GM19025 (cell line): ENCODE measurements around the gene ZSCAN4.
A peak's percentile ranks its signal among the peaks of the same experiment; 100 is the strongest.

Source experiments
- ATAC-seq: cut with Tn5 transposase; IDR thresholded peaks from one replicate; pipeline ENCODE4 v1.9.1; 2021; ENCODE audit warnings: mild to moderate bottlenecking, low read depth, moderate library complexity; ENCODE audit not compliant: unreplicated experiment

ZSCAN4 gene, protein sequence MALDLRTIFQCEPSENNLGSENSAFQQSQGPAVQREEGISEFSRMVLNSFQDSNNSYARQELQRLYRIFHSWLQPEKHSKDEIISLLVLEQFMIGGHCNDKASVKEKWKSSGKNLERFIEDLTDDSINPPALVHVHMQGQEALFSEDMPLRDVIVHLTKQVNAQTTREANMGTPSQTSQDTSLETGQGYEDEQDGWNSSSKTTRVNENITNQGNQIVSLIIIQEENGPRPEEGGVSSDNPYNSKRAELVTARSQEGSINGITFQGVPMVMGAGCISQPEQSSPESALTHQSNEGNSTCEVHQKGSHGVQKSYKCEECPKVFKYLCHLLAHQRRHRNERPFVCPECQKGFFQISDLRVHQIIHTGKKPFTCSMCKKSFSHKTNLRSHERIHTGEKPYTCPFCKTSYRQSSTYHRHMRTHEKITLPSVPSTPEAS

DNA sequence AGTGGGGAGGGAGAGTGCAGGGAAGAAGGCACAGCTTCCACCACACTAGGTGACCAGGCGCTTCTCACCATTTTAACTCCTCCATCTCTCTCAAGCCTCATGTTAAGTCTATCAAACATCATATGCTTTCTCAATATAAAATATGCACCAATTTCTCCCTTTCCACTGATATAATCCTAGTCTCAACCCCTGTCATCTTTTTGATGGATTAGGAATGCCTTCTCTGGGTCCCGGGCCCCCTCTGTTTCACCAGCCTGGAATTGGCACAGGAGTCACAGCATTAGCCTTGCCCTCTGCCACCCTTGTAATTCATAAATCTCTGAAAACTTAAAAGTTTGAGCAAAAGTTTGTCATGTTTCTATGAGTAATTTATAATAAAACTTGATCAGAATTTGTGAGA, at the start of gene ZSCAN4:
Gene ZSCAN4, plus strand, starts transcription at position 301 of the 400 bp plus-strand sequence. CDS start 7,211 bp downstream, outside the sequence.
- ATAC-seq, result no peak

DNA sequence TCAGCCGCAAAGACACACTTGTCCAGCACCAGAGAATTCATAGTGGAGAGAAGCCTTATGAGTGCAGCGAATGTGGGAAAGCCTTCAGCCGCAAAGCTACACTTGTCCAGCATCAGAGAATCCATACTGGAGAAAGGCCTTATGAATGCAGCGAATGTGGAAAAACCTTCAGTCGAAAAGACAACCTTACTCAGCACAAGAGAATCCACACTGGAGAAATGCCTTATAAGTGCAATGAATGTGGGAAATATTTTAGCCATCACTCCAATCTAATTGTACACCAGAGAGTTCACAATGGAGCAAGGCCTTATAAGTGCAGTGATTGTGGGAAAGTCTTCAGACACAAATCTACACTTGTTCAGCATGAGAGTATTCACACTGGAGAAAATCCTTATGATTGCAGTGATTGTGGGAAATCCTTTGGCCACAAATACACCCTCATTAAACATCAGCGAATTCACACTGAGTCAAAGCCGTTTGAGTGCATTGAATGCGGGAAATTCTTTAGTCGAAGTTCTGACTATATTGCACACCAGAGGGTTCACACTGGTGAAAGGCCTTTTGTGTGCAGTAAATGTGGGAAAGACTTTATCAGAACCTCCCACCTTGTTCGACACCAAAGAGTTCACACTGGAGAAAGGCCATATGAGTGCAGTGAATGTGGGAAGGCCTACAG, 47.9 kb upstream of the ZSCAN4 start:
- no peak for ATAC-seq

GRCh38 chr19:57623091-57623490, 45.6 kb upstream of the ZSCAN4 start:
- no peak for ATAC-seq

DNA sequence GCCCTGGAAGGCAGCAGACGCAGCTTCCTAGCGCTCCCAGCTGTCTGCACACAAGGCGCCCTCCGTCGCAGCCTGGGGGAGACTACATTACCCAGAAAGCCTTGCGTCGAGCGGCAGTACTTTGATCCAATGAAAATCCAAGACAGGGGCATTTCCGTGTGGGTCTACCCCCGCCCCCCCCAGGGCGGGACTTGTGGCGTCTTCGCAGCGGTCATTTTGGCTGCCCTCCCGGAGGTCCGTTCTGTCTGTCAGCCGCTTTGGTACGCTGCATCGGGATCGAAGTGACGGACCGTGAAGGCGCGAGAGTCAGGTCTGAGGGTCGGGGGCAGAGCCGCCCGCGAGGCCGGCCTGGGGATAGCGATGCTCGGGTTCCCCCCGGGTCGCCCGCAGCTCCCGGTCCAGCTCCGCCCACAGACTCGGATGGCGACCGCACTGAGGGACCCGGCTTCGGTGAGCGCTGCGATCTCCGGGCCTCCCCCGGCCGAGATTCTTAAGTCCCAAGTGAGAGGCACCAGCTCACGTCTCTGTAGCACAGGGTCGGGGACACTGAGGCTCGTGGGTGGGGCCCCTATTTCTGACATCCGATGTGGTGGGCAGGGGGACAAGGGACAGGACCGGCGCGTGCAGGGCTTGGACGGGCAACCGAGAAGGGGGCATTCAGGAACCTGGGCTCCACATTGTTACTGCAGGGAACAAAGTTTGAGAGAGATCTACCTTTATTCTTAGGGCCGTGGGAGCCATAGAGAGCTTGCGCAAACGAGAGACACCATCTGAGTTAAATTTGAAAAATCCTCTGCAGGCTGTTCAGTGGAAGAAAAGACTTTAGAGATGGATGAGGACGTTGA, 35.5 kb upstream of the ZSCAN4 start, which contains the start of gene ZNF211:
Gene ZNF211, plus strand, starts transcription at position 182 of the 845 bp plus-strand sequence. Its CDS starts 179 bp downstream, at position 361.
- ATAC-seq, result peak; percentile 93

DNA sequence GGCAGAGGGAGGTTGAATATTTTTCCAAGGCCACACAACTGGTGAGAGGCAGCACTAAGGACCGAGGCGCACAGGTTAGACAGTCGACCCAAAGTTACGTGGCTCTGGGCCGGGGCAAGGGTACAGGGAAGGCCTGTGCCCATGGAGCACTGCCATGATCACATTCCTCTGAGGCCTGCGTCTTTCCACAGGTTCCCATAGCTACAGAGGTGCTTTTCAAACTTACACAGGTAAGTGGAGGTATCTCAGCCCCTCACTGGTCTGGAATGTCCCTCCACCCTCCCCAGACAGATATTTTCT, 35.0 kb upstream of the ZSCAN4 start:
- no peak for ATAC-seq

- ATAC-seq, result no peak
Measured at GRCh38 chr19:57637379-57637778, 31.4 kb upstream of the ZSCAN4 start.

DNA sequence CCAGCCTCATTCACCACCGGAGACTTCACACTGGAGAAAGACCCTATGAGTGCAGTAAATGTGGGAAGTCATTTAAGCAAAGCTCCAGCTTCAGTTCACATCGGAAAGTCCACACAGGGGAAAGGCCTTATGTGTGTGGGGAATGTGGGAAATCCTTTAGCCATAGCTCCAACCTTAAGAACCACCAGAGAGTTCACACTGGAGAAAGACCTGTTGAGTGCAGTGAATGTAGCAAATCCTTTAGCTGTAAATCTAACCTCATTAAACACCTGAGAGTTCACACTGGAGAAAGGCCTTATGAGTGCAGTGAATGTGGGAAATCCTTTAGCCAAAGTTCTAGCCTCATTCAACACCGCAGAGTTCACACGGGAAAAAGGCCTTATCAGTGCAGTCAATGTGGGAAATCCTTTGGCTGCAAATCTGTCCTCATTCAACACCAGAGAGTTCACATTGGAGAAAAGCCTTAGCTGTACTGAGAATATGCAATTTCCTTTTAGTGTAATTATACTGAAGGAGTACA, 27.0 kb upstream of the ZSCAN4 start:
- no peak for ATAC-seq

DNA sequence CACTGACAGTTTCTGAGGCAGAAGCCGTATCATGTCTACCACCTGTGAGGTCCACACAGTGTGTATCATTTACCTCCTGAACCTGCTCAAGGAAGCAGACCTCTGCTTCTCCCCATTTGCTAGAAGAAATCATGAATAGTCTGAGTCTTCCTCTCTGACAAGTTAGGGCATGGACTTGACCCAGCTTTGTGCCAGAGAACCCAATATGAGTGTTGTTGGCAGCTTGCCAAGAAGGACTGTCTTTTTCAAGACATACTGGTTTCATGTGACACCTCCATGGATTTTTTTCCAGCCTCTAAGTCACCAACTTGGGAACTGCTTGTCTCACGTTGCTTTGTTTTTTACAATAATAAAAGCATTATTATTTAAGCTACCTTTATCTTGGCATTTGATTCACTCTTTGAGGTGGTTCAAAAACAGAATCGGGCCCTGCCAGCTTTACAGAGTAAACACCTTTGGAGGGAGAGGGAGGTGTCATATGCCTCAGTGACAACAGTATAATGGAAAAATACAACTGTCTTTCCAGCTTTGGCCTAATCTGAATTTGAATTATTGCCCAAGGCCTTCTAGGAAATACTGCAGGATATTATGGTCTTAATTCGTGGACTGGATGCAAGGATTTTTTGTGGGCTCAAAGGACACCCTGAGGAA, 26.2 kb upstream of the ZSCAN4 start:
- no peak for ATAC-seq

DNA sequence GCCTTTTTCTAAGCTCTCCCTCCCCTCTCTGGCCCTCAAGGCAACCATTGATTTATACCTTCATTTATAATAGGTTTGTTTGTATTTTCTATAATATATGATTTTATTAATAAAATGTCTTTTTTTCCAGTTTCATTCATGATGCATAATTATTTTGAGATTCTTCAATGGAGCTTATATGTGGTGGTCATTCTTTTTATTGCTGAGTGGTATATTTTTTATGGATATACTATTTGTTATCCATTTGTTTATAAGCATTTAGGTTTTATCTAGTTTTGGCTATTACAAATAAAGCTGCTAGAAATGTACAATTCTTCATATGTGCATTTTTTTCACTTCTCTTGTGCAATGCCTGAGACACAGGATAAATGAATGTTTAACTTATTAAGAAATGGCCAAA, 25.0 kb upstream of the ZSCAN4 start:
- ATAC-seq, result no peak

DNA sequence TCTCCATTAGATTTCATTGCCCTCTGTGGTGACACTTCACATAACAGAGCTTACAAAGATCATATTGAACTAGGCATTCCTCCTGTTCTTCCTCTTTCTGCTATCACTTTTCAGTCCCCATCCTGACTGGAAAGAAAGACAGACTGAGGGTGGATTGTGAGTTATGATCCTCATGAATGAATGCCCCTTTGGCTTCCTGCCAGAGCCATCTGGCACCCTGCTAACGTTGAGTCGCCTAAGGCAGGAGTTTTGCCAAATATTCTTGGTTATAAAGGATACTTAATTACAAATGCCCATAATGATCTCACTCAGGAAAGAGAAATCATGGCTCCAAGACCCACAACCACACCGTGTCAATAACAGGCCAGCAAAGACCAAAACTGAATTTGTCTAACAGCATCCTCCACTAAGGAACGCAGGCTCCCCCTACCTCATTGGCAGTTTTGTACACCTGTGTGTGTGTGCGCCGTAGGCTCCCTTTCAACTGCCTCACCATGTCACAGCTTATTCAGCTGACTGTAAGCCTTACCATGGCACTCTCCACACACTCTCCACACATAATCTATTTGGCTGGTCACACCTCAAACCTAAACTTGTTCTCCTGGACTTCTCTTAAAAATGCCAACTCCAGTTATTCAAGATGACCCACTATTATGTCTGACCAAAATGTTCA, 20.3 kb upstream of the ZSCAN4 start:
- no peak for ATAC-seq

GRCh38 chr19:57651654-57651996, 17.1 kb upstream of the ZSCAN4 start:
- no peak for ATAC-seq

DNA sequence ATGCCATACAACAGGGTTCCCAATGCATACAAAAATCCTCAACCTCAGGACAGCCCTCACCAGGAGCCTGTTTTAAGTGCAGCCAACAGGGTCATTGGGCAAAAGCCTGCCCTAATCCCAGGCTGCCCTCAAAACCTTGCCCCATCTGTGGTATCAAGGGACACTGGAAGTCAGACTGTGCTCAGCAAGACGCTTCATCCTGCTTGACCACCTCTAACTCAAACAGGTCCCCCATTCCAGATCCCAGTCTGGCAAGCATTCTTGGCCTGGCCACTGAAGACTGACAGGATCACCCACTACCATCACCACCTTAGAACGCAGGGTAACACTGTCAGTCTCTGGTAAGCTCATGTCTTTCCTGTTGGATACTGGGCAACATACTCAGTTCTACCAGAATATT, 15.0 kb upstream of the ZSCAN4 start:
- no peak for ATAC-seq

GRCh38 chr19:57655443-57655842, 13.3 kb upstream of the ZSCAN4 start:
- ATAC-seq, result no peak

DNA sequence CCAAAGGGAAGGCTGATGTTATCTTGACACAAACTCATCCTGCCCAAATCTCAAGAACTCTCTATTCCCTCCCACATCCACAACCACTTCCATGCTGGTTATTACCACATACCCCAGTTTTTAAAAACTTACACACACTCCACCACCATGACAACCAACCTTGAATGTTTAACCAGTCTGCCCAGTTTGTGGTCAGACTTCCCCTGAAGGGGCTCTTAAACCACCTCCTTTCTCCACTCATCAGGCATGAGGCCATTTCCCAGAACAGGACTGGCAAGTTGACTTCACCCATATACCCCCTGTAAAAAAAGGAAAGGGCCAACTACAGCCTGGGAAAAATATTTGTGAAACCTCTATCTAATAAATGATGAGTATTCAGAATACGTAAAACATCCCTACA, 12.4 kb upstream of the ZSCAN4 start:
- no peak for ATAC-seq

- ATAC-seq, result no peak
Measured at GRCh38 chr19:57664269-57665127, 4.2 kb upstream of the ZSCAN4 start.

GRCh38 chr19:57665261-57665806, 3.4 kb upstream of the ZSCAN4 start:
- no peak for ATAC-seq

DNA sequence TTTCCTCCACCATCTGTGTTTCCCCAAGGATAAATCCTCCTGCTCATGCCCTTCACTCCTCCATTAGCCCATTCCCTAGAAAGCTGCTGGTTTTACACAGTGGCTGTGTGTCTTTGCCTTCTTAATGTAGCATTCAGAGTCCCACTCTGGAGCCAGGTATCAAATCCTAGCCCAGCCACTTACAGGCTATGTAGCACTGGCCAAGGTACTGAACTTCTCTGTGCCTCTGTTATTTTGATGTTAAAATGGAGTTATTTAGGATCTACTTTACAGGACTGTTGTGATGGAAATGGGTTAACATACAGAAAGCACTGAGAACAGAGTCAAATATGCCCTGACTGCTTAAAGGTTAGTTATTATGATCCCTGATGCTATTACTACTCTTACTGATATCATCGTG, 1.5 kb upstream of the ZSCAN4 start:
- no peak for ATAC-seq

DNA sequence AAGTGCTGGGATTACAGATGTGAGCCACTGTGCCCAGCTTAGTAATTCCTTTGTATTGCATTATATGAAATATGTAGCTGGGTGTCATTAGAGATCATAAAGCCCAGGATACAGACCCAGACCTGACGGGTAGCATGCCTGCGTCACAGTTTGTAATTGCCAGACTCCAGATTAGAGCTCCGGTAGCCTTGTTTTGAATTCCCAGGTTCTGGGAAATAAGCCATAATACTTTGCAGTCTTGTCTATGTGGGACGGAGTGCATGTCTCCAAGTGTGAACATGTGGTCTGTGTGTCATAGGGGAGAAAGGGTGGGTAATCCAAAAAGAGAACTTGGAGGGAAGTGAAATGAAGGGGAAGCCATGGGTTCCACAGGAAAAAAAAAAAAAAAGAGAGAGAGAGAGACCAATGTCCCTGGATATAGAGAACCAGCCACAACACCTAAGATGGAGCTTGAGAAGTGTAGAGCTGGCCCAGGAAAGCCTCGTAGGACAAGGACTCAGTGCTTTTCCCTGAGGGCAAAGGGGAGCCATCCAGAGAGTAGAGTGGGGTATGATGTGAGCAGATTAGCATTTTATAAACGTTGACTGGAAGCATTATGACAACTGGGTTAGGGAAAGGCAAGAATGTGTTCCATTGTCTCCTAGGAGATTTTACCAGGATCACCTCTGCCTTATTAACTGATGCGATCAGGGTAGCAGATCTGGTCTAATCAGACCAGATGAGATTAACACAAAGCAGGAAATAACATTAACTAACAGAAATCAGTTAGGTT, 2.6 kb downstream of the ZSCAN4 start:
- no peak for ATAC-seq
